Measurements from ENCODE around the gene UQCR10.

Gene UQCR10

GRCh38 chr22:29737251-29738117 lies 29.7 kb upstream of the UQCR10 start:
- TF ChIP-seq CTCF (IDR thresholded peaks at IDR 0.05) = no peak
- Histone ChIP-seq H3K27ac (no peak overlapping the region), H3K4me3 (no peak overlapping the region)
- no peak for DNase-seq (ENCODE audit: low spot score)

- H3K4me3 ChIP-seq = no peak overlapping the region
- no peak for TF ChIP-seq CTCF (IDR thresholded peaks at IDR 0.05)
- no peak overlapping the region for H3K27ac ChIP-seq
- no peak for DNase-seq (ENCODE audit: low spot score)
These were observed 28.9 kb upstream of the UQCR10 start for GRCh38 chr22:29738118-29738815.

- Histone ChIP-seq H3K4me3 (no peak overlapping the region), H3K27ac (no peak overlapping the region)
- TF ChIP-seq CTCF (IDR thresholded peaks at IDR 0.05) = no peak
- DNase-seq (ENCODE audit: low spot score) = no peak
These were observed 27.8 kb upstream of the UQCR10 start for GRCh38 chr22:29739346-29739875.

- H3K27ac ChIP-seq = no peak overlapping the region
- TF ChIP-seq CTCF (IDR thresholded peaks at IDR 0.05) = no peak
- DNase-seq (ENCODE audit: low spot score) = no peak
- H3K4me3 ChIP-seq = no peak overlapping the region
These were observed 27.0 kb upstream of the UQCR10 start for GRCh38 chr22:29740216-29740615.

GRCh38 chr22:29741926-29742325 lies 25.2 kb upstream of the UQCR10 start:
- H3K4me3 ChIP-seq = no peak overlapping the region
- no peak for DNase-seq (ENCODE audit: low spot score)
- H3K27ac ChIP-seq = no peak overlapping the region
- TF ChIP-seq CTCF (IDR thresholded peaks at IDR 0.05) = no peak

GRCh38 chr22:29742326-29742725 lies 24.8 kb upstream of the UQCR10 start:
- H3K27ac ChIP-seq = no peak overlapping the region
- no peak overlapping the region for H3K4me3 ChIP-seq
- TF ChIP-seq CTCF (IDR thresholded peaks at IDR 0.05) = no peak
- no peak for DNase-seq (ENCODE audit: low spot score)
